ENCODE measurements around the gene MARK1.

Gene MARK1

GRCh38 chr1:220690140-220691052 is 162.5 kb downstream of the MARK1 start, which contains the start of gene C1orf115:
TSS of gene C1orf115 (plus strand) at chr1:220690363. CDS start at chr1:220690403, 40 bp downstream.
- DNase-seq (ENCODE audit: low spot score), result peak; percentile 51

GRCh38 chr1:220691053-220691684 is 163.2 kb downstream of the MARK1 start:
- no peak for DNase-seq (ENCODE audit: low spot score)

- DNase-seq (ENCODE audit: low spot score), result no peak
Observed at GRCh38 chr1:220692436-220693228, 164.7 kb downstream of the MARK1 start.

- no peak for DNase-seq (ENCODE audit: low spot score)
Observed at GRCh38 chr1:220694866-220695382, 167.0 kb downstream of the MARK1 start.

- no peak for DNase-seq (ENCODE audit: low spot score)
Observed at GRCh38 chr1:220695426-220695825, 167.5 kb downstream of the MARK1 start.

- DNase-seq (ENCODE audit: low spot score), result no peak
Observed at GRCh38 chr1:220696226-220696862, 168.4 kb downstream of the MARK1 start.

- DNase-seq (ENCODE audit: low spot score), result peak; percentile 47
Observed at GRCh38 chr1:220696863-220697231, 168.9 kb downstream of the MARK1 start.

- no peak for DNase-seq (ENCODE audit: low spot score)
Observed at GRCh38 chr1:220697326-220697725, 169.4 kb downstream of the MARK1 start.

GRCh38 chr1:220698607-220699016 is 170.7 kb downstream of the MARK1 start:
- no peak for DNase-seq (ENCODE audit: low spot score)

- DNase-seq (ENCODE audit: low spot score), result no peak
Observed at GRCh38 chr1:220699044-220699443, 171.1 kb downstream of the MARK1 start.

GRCh38 chr1:220700556-220701179 is 172.7 kb downstream of the MARK1 start:
- DNase-seq (ENCODE audit: low spot score), result peak; percentile 32

GRCh38 chr1:220701974-220702373 is 174.0 kb downstream of the MARK1 start:
- no peak for DNase-seq (ENCODE audit: low spot score)

- DNase-seq (ENCODE audit: low spot score), result no peak
Observed at GRCh38 chr1:220702733-220703270, 174.9 kb downstream of the MARK1 start.

- DNase-seq (ENCODE audit: low spot score), result no peak
Observed at GRCh38 chr1:220703305-220703704, 175.4 kb downstream of the MARK1 start.

- DNase-seq (ENCODE audit: low spot score), result no peak
Observed at GRCh38 chr1:220705782-220706181, 177.8 kb downstream of the MARK1 start.

- no peak for DNase-seq (ENCODE audit: low spot score)
Observed at GRCh38 chr1:220706480-220706879, 178.5 kb downstream of the MARK1 start.

GRCh38 chr1:220707160-220707559 is 179.2 kb downstream of the MARK1 start:
- no peak for DNase-seq (ENCODE audit: low spot score)

- DNase-seq (ENCODE audit: low spot score), result no peak
Observed at GRCh38 chr1:220708244-220708643, 180.3 kb downstream of the MARK1 start.

- no peak for DNase-seq (ENCODE audit: low spot score)
Observed at GRCh38 chr1:220708936-220709801, 181.2 kb downstream of the MARK1 start.

- no peak for DNase-seq (ENCODE audit: low spot score)
Observed at GRCh38 chr1:220710333-220710732, 182.4 kb downstream of the MARK1 start.
